Measurements from ENCODE around the gene PCDHGB7.

PCDHGB7 gene

DNA sequence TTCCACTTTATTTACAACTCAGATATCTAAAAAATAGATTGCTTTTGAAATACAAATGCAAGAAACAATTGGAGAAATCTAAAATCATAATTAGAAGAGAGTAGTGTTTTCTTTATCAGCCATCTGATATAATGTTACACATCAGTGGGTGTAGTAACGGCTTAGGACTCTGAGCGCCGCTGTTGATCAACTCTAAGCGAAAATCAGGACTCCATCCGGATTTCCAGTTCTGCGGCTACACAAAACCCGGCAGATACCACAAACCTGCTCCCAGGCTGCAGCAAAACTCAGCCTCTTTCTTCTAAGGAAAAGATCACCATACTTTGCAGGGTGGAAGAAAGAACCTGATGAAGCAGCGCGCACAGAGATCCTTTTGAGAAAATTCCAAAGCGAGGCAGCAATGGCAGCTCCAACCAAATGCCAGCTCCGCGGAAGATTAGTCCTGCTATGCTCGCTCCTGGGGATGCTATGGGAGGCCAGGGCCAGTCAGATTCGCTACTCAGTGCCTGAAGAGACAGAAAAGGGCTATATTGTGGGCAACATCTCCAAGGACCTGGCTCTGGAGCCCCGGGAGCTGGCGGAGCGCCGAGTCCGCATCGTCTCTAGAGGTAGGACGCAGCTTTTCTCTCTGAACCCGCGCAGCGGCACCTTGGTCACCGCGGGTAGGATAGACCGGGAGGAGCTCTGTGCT lies 14.8 kb upstream of the PCDHGB7 start, which contains the start of gene PCDHGA9:
Gene PCDHGA9, plus strand, starts transcription at position 226 of the 691 bp plus-strand sequence. Its CDS starts 175 bp downstream, at position 401.
- H3K4me3 ChIP-seq (ENCODE audit: low read depth, low read length), result peak within 1 kb of the TSS; percentile 38
- TF ChIP-seq, protein P1, sequence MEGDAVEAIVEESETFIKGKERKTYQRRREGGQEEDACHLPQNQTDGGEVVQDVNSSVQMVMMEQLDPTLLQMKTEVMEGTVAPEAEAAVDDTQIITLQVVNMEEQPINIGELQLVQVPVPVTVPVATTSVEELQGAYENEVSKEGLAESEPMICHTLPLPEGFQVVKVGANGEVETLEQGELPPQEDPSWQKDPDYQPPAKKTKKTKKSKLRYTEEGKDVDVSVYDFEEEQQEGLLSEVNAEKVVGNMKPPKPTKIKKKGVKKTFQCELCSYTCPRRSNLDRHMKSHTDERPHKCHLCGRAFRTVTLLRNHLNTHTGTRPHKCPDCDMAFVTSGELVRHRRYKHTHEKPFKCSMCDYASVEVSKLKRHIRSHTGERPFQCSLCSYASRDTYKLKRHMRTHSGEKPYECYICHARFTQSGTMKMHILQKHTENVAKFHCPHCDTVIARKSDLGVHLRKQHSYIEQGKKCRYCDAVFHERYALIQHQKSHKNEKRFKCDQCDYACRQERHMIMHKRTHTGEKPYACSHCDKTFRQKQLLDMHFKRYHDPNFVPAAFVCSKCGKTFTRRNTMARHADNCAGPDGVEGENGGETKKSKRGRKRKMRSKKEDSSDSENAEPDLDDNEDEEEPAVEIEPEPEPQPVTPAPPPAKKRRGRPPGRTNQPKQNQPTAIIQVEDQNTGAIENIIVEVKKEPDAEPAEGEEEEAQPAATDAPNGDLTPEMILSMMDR (conservative IDR thresholded peaks at IDR 0.05; ENCODE audit: low read depth, low read length), result peak; percentile 52
- peak; percentile 43 for DNase-seq (ENCODE audit: low read depth)

DNA sequence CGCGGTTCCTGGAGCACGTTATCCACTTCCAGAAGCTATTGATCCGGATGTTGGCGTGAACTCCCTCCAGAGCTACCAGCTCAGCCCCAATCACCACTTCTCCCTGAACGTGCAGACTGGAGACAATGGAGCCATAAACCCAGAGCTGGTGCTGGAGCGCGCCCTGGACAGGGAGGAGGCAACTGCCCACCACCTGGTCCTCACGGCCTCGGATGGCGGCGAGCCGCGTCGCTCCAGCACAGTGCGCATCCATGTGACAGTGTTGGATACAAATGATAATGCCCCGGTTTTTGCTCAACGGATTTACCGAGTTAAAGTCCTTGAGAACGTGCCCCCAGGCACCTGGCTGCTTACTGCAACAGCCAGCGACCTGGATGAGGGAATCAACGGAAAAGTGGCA lies 14.1 kb upstream of the PCDHGB7 start:
- no peak overlapping the region for H3K4me3 ChIP-seq (ENCODE audit: low read depth, low read length)
- DNase-seq (ENCODE audit: low read depth), result no peak
- TF ChIP-seq, protein P1 (conservative IDR thresholded peaks at IDR 0.05; ENCODE audit: low read depth, low read length), result no peak

DNA sequence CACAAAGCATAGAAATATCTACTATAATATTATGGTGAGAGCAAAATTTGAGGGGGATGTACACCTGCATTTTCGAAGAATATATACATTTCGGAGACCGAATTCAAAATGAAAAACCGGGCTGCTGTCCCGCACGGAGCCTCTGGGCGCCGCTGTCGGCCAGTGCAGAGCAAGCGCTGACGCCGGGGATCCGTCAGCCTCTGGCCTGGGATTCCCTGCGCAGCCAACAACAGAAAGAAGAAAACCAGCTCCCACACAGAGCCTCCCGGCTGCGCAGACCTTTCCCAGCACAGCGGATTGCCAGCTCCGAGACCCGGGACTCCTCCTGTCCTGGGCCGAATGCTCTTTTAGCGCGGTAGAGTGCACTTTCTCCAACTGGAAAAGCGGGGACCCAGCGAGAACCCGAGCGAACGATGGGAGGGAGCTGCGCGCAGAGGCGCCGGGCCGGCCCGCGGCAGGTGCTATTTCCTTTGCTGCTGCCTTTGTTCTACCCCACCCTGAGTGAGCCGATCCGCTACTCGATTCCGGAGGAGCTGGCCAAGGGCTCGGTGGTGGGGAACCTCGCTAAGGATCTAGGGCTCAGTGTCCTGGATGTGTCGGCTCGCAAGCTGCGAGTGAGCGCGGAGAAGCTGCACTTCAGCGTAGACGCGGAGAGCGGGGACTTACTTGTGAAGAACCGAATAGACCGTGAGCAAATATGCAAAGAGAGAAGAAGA lies 9.5 kb upstream of the PCDHGB7 start, which contains the start of gene PCDHGB6:
Gene PCDHGB6, plus strand, starts transcription at position 232 of the 716 bp plus-strand sequence. Its CDS starts 182 bp downstream, at position 414.
- TF ChIP-seq, protein P1 (conservative IDR thresholded peaks at IDR 0.05; ENCODE audit: low read depth, low read length), result peak; percentile 65
- peak; percentile 50 for DNase-seq (ENCODE audit: low read depth)
- H3K4me3 ChIP-seq (ENCODE audit: low read depth, low read length), result peak within 1 kb of the TSS; percentile 40

DNA sequence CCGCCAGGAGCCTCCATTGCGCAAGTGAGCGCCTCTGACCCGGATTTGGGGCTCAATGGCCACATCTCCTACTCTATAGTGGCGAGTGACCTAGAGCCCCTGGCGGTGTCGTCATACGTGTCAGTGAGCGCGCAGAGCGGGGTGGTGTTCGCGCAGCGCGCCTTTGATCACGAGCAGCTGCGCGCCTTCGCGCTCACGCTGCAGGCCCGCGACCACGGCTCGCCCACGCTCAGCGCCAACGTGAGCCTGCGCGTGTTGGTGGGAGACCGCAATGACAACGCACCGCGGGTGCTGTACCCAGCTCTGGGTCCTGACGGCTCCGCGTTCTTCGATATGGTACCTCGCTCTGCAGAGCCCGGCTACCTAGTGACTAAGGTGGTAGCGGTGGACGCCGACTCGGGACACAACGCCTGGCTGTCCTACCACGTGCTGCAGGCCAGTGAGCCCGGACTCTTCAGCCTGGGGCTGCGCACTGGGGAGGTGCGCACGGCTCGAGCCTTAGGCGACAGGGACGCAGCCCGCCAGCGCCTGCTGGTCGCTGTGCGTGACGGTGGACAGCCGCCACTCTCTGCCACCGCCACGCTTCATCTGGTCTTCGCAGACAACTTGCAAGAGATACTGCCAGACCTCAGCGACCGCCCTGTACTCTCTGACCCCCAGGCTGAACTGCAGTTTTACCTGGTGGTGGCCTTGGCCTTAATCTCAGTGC lies 7.7 kb upstream of the PCDHGB7 start:
- TF ChIP-seq, protein P1 (conservative IDR thresholded peaks at IDR 0.05; ENCODE audit: low read depth, low read length), result no peak
- DNase-seq (ENCODE audit: low read depth), result no peak

DNA sequence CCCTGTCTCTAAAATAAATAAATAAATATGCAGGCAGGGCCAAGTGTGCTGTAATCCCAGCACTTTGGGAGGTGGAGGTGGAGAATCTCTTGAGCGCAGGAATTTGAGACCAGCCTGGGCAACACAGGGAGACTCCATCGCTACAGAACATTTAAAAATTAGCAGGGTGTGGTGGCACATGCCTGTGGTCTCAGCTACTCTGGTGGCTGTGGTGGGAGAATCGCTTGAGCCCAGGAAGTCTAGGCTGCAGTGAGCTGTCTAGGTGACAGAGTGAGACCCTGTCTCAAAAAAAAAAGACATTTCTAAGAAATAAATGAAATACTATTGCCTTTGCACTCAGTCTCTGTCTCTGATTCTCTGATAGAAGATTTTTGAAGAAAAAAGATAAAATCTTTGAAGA lies 5.9 kb upstream of the PCDHGB7 start:
- no peak for DNase-seq (ENCODE audit: low read depth)
- no peak overlapping the region for H3K4me3 ChIP-seq (ENCODE audit: low read depth, low read length)
- TF ChIP-seq, protein P1 (conservative IDR thresholded peaks at IDR 0.05; ENCODE audit: low read depth, low read length), result no peak

More for the DNA sequence above, 7.7 kb upstream of the PCDHGB7 start:
- no peak overlapping the region for H3K4me3 ChIP-seq (ENCODE audit: low read depth, low read length)

DNA sequence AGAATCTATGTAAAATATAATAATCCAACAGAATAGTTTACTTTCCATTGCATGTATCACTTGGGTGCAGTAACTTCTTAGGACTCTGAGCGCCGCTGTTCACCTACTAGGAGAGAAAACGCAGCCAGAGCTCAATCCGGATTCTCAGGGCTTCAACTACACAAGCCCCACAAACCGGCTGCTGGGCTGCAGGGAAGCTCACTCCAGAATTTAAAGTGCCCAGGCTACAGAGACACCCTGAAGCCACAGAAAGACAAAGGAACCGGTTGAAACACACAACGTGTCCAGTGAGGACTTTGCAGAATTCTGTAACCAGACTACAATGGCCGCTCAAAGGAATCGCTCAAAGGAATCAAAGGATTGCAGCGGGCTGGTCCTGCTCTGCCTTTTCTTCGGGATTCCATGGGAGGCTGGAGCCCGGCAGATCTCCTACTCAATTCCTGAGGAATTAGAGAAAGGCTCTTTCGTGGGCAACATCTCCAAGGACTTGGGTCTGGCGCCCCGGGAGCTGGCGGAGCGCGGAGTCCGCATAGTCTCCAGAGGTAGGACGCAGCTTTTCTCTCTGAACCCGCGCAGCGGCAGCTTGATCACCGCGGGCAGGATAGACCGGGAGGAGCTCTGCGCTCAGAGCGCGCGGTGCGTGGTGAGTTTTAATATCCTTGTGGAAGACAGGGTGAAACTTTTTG lies 4.5 kb upstream of the PCDHGB7 start, which contains the start of gene PCDHGA10:
Gene PCDHGA10, plus strand, starts transcription at position 134 of the 686 bp plus-strand sequence. Its CDS starts 189 bp downstream, at position 323.
- DNase-seq (ENCODE audit: low read depth), result peak; percentile 83
- TF ChIP-seq, protein P1 (conservative IDR thresholded peaks at IDR 0.05; ENCODE audit: low read depth, low read length), result peak; percentile 75
- H3K4me3 ChIP-seq (ENCODE audit: low read depth, low read length), result peak within 1 kb of the TSS; percentile 57
